MM.1S (cell line): Measurements from ENCODE around the gene MED13L.
A peak's percentile ranks its signal among the peaks of the same experiment; 100 is the strongest.
"Not testable (repeated sequence)": the region's sequence is repeated elsewhere in the genome, so short reads cannot be mapped to it uniquely, and the experiment has no call there.

Experiments
- DNase-seq: peaks from one replicate; pipeline ENCODE4 v3.0.0-alpha.2; 2015
- H2AFZ ChIP-seq: fragments of 300-600 bp; sonication (generic); 2 replicates; pipeline ENCODE4 v1.6.0; 2016; ENCODE audit warnings: antibody characterized with exemption, low read length
- H3F3A ChIP-seq: fragments of 300-600 bp; sonication (generic); 2 replicates; pipeline ENCODE4 v1.6.1; 2016; ENCODE audit warnings: mild to moderate bottlenecking, antibody characterized with exemption, low read length, moderate library complexity, mixed read lengths; ENCODE audit not compliant: insufficient read depth
- H3K27ac ChIP-seq: fragments of 300-600 bp; sonication (generic); 2 replicates; pipeline ENCODE4 v1.5.1; 2016; ENCODE audit warnings: mild to moderate bottlenecking, low read length
- H3K27me3 ChIP-seq: fragments of 300-600 bp; sonication (generic); replicated peaks from 2 replicates; pipeline ENCODE4 v1.6.0; 2016; ENCODE audit warnings: low read length; ENCODE audit not compliant: insufficient read depth
- H3K36me3 ChIP-seq: fragments of 300-600 bp; sonication (generic); replicated peaks from 2 replicates; pipeline ENCODE4 v1.6.1; 2016; ENCODE audit warnings: mild to moderate bottlenecking, low read length, mixed read lengths; ENCODE audit not compliant: insufficient read depth
- H3K4me1 ChIP-seq: fragments of 300-600 bp; sonication (generic); 2 replicates; pipeline ENCODE4 v1.6.1; 2016; ENCODE audit warnings: low read length, mixed read lengths
- H3K4me2 ChIP-seq: fragments of 300-600 bp; sonication (generic); 2 replicates; pipeline ENCODE4 v1.6.0; 2016; ENCODE audit warnings: low read depth, low read length
- H3K4me3 ChIP-seq: fragments of 300-600 bp; sonication (generic); 2 replicates; pipeline ENCODE4 v1.5.1; 2016; ENCODE audit warnings: low read length, mixed read lengths
- H3K79me2 ChIP-seq: fragments of 300-600 bp; sonication (generic); 2 replicates; pipeline ENCODE4 v1.6.1; 2016; ENCODE audit warnings: mixed run types, low read length, mixed read lengths
- H3K9ac ChIP-seq: fragments of 300-600 bp; sonication (generic); 2 replicates; pipeline ENCODE4 v1.6.1; 2016; ENCODE audit warnings: low read length, mixed read lengths
- H3K9me2 ChIP-seq: fragments of 300-600 bp; sonication (generic); replicated peaks from 2 replicates; pipeline ENCODE4 v1.6.1; 2016; ENCODE audit warnings: mild to moderate bottlenecking, low read length, mixed read lengths; ENCODE audit not compliant: insufficient read depth
- H3K9me3 ChIP-seq: fragments of 300-600 bp; sonication (generic); replicated peaks from 2 replicates; pipeline ENCODE4 v1.6.1; 2016; ENCODE audit warnings: mild to moderate bottlenecking, low read length, mixed read lengths; ENCODE audit not compliant: insufficient read depth
- H4K20me1 ChIP-seq: fragments of 300-600 bp; sonication (generic); 2 replicates; pipeline ENCODE4 v1.6.1; 2016; ENCODE audit warnings: mild to moderate bottlenecking, low read length, moderate library complexity, mixed read lengths; ENCODE audit not compliant: insufficient read depth
- EZH2 ChIP-seq: fragments of 300-600 bp; sonication (generic); optimal IDR thresholded peaks from 2 replicates; pipeline ENCODE3; 2017; ENCODE audit warnings: low read depth, mild to moderate bottlenecking, antibody characterized with exemption, low read length, mixed read lengths
- EZH2phosphoT487 ChIP-seq: fragments of 300-600 bp; sonication (generic); IDR thresholded peaks from 2 replicates; pipeline ENCODE4 v1.6.1; 2018; ENCODE audit warnings: antibody characterized with exemption, low read length
- TF ChIP-seq, protein P1 (sequence below): fragments of 300-600 bp; sonication (generic); IDR thresholded peaks from 2 replicates; pipeline ENCODE4 v1.5.1; 2016; ENCODE audit warnings: antibody characterized with exemption, low read length, mixed read lengths

The MED13L gene

DNA sequence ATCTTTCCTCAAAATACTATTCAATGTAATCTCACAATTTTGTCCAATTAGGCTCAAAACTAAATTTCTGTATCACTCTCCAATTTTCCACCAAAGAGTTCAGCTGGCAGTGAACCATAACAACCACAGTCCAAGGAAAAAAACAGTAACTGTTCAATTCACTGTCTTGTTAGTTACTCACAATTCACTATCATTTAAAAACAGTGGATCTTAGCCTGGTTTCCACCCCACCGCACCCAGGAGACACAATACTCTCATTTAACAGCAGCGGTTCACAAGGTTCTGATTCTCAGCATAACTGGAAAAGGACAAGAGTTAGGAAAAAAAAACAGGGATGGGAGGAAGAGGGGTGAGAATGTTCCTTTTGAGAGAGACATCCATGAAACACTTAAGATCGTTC lies 40.5 kb downstream of the MED13L start:
- 0 out of 2 replicates have a peak, but pooled peaks cover 4% of the 10 kb centered on the region for H3F3A ChIP-seq
- no peaks in the 10 kb centered on the region for H3K27me3 ChIP-seq
- H3K79me2 ChIP-seq = peaks cover 95% of the 10 kb centered on the region
- TF ChIP-seq EZH2 = no peak
- TF ChIP-seq, protein P1, sequence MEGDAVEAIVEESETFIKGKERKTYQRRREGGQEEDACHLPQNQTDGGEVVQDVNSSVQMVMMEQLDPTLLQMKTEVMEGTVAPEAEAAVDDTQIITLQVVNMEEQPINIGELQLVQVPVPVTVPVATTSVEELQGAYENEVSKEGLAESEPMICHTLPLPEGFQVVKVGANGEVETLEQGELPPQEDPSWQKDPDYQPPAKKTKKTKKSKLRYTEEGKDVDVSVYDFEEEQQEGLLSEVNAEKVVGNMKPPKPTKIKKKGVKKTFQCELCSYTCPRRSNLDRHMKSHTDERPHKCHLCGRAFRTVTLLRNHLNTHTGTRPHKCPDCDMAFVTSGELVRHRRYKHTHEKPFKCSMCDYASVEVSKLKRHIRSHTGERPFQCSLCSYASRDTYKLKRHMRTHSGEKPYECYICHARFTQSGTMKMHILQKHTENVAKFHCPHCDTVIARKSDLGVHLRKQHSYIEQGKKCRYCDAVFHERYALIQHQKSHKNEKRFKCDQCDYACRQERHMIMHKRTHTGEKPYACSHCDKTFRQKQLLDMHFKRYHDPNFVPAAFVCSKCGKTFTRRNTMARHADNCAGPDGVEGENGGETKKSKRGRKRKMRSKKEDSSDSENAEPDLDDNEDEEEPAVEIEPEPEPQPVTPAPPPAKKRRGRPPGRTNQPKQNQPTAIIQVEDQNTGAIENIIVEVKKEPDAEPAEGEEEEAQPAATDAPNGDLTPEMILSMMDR = no peak
- no peak for TF ChIP-seq EZH2phosphoT487
- no peak for DNase-seq
- no peak overlapping the region for H3K27ac ChIP-seq
- no peak overlapping the region for H3K4me3 ChIP-seq
- no peaks in the 10 kb centered on the region for H3K9me2 ChIP-seq
- H3K9me3 ChIP-seq = no peaks in the 10 kb centered on the region
- no peak overlapping the region for H3K9ac ChIP-seq
- H3K36me3 ChIP-seq = no peaks in the 10 kb centered on the region
- H3K4me1 ChIP-seq = no peaks in the 10 kb centered on the region
- H3K4me2 ChIP-seq = no peak overlapping the region
- H4K20me1 ChIP-seq = peaks cover 18% of the 10 kb centered on the region
- H2AFZ ChIP-seq = no peak overlapping the region

DNA sequence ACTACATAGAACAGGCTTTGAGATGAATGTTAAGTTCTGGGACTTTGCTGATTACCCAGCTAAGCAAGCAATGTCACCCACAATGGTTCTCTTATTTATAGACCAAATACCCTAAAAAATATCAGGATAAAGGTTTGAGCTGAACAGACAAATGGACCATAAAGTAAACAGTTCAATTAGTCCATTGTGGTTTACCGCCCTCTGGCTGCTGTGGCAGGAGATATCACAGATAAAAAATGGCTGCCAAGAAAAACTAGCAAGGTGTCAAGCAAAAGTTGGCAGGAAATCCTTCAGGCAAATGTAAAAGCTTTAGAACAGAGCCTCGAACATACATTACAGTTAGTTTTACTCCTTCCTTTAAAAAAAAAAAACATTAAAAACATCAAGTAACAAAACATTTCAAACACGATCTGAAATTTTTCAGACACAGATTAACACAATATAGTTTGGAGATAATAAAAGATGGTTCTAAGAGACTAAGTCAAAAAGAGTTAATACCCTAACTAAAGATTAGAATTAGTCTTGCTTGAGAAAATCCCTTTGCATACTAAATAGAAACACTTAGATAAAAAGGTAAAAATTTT lies 41.3 kb downstream of the MED13L start:
- H3K9me2 ChIP-seq = no peaks in the 10 kb centered on the region
- no peak overlapping the region for H3K4me2 ChIP-seq
- peaks cover 95% of the 10 kb centered on the region for H3K79me2 ChIP-seq
- H3K4me1 ChIP-seq = no peaks in the 10 kb centered on the region
- no peak overlapping the region for H2AFZ ChIP-seq
- H3F3A ChIP-seq = 0 out of 2 replicates have a peak, but pooled peaks cover 4% of the 10 kb centered on the region
- no peak overlapping the region for H3K4me3 ChIP-seq
- no peaks in the 10 kb centered on the region for H3K36me3 ChIP-seq
- peak; percentile 30 for DNase-seq
- no peak overlapping the region for H3K27ac ChIP-seq
- no peaks in the 10 kb centered on the region for H3K9me3 ChIP-seq
- H3K27me3 ChIP-seq = no peaks in the 10 kb centered on the region
- TF ChIP-seq EZH2 (no peak), EZH2phosphoT487 (no peak)
- TF ChIP-seq, protein P1 = peak; percentile 53
- peaks cover 14% of the 10 kb centered on the region for H4K20me1 ChIP-seq
- no peak overlapping the region for H3K9ac ChIP-seq

DNA sequence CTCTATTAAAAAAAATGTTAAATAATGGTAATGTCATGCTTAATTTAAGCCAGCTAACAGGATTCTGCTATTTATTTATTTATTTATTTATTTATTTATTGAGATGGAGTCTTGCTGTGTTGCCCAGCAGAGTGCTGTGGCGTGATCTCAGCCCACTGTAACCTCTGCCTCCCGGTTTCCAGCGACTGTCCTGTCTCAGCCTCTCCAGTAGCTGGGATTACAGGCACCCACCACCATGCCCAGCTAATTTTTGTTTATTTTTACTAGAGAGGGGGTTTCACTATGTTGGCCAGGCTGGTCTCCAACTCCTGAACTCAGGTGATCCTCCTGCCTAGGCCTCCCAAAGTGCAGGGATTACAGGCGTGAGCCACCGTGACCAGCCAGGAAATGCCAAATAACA lies 43.3 kb downstream of the MED13L start:
- Histone ChIP-seq H4K20me1 (peaks cover 10% of the 10 kb centered on the region), H3K79me2 (peaks cover 95% of the 10 kb centered on the region)

DNA sequence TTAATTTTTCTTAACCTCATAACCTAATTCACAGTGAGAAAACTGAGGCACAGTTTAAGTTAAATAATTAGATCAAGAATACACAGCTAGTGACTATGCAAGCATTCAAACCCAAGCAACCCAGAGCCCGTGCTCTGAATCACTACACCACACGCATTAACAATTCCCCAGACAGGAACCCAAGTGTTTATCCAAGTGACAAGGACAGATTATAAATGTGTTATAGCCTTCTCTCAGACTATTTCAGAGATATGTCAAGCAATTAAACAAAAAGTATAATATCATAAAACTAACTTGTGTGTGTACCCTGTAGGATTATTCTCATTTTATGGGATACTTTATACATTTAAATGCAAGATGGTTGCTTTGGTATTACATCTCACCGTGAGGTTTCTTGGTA lies 43.8 kb downstream of the MED13L start:
- H3K4me2 ChIP-seq = no peak overlapping the region
- no peak for TF ChIP-seq EZH2phosphoT487
- TF ChIP-seq EZH2 = no peak
- TF ChIP-seq, protein P1 = no peak
- H3F3A ChIP-seq = 0 out of 2 replicates have a peak, but pooled peaks cover 4% of the 10 kb centered on the region
- H4K20me1 ChIP-seq = peaks cover 10% of the 10 kb centered on the region
- no peaks in the 10 kb centered on the region for H3K36me3 ChIP-seq
- no peak overlapping the region for H3K4me3 ChIP-seq
- no peaks in the 10 kb centered on the region for H3K4me1 ChIP-seq
- no peaks in the 10 kb centered on the region for H3K27me3 ChIP-seq
- DNase-seq = no peak
- no peaks in the 10 kb centered on the region for H3K9me3 ChIP-seq
- H2AFZ ChIP-seq = no peak overlapping the region
- H3K27ac ChIP-seq = no peak overlapping the region
- no peak overlapping the region for H3K9ac ChIP-seq
- no peaks in the 10 kb centered on the region for H3K9me2 ChIP-seq
- peaks cover 95% of the 10 kb centered on the region for H3K79me2 ChIP-seq

More for the DNA sequence above, 43.3 kb downstream of the MED13L start:
- H3K9me2 ChIP-seq, H3K27ac ChIP-seq, H3K9ac ChIP-seq, H2AFZ ChIP-seq, DNase-seq, H3K9me3 ChIP-seq, H3K4me3 ChIP-seq, H3K36me3 ChIP-seq, H3K4me1 ChIP-seq, H3K27me3 ChIP-seq, H3K4me2 ChIP-seq, H3F3A ChIP-seq: not testable (repeated sequence)
